HuH-7 (cell line): Measurements from ENCODE around the gene EXOC7.

ENCODE experiments used
- DNase-seq: peaks from one replicate; pipeline ENCODE4 v3.0.0; 2011; ENCODE audit warnings: low spot score

EXOC7 gene

GRCh38 chr17:76138234-76138895, 34.8 kb upstream of the EXOC7 start:
- peak; percentile 98 for DNase-seq

DNA sequence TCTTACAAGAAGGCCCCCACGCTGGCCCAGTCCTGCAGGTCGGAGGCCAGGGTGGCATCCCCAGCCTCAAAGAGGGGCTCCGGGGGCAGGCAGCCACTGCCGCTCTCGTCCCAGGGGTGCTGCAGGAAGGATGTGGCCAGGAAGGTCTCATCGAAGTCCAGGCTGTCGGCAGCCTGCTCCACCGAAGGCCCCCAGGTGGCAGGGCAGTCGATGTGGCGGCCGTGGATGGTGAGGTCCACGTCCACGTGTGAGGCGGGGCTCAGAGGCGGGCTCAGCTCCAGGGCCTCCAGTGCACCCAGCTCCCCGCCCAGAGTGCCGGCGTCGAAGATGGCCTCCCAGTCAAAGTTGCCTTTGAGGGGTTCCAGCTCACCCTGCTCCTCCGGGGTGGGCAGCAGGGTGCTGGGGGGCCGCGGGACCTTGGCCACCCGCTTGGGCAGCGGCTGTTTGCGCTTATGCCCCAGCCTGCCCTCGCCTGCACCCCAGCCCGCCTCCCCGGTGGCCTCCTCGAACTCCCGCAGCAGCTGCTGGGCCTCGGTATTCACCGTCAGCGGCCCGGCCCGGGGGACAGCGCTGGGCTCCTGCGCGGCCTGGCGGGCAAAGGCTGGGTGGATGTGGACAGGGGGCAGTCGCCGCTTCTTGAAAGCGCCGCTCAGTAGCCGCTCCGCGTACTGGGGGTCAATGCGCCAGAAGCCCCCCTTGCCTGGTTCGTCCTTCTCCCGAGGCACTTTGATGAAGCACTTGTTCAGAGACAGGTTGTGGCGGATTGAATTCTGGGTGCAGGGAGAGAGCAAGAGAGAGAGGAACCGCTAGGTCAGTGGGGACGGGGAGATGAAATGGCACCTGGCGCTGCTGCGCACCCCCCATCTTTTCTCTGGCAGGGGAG, 34.0 kb upstream of the EXOC7 start:
- DNase-seq: no peak

DNA sequence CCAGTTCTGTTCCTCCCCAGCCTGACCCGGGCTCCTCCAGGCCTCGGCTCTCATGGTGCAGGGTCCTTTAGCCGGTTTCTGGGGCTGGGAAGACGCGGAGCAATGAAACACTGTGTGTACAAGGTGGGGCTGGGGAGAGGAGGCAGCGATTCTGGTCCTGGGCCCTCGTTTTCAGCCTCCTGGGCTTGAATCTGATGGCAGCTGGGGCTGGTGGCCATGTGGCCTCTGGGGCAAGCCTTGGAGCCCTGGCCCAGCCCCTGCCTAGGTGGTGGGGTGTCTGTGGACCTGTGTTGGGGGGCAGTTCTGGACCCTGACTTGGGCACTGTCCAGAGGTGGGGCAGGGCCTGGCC, 33.4 kb upstream of the EXOC7 start:
- DNase-seq: no peak

- DNase-seq: no peak
These were observed 32.9 kb upstream of the EXOC7 start for GRCh38 chr17:76136276-76137000.

DNA sequence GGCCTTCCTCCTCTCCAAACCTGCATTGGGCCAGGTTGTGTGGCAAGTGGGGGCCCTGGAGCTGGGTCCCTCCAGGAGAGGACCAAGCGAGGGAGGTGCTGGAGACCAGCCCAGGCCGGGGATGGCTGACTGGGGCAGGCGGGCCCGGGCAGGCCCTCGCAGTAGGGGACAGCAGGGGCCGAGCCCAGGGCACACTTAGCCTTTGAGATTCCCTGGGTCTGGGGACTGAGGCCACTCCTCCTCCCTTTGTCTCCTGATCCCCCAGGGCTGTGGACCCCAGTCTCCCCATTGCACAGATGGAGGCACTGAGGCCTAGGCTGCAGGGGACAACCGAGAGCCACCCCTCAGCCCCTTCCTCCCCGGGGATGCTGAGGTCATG, 32.2 kb upstream of the EXOC7 start:
- no peak for DNase-seq

GRCh38 chr17:76134911-76135809, 31.6 kb upstream of the EXOC7 start:
- no peak for DNase-seq

DNA sequence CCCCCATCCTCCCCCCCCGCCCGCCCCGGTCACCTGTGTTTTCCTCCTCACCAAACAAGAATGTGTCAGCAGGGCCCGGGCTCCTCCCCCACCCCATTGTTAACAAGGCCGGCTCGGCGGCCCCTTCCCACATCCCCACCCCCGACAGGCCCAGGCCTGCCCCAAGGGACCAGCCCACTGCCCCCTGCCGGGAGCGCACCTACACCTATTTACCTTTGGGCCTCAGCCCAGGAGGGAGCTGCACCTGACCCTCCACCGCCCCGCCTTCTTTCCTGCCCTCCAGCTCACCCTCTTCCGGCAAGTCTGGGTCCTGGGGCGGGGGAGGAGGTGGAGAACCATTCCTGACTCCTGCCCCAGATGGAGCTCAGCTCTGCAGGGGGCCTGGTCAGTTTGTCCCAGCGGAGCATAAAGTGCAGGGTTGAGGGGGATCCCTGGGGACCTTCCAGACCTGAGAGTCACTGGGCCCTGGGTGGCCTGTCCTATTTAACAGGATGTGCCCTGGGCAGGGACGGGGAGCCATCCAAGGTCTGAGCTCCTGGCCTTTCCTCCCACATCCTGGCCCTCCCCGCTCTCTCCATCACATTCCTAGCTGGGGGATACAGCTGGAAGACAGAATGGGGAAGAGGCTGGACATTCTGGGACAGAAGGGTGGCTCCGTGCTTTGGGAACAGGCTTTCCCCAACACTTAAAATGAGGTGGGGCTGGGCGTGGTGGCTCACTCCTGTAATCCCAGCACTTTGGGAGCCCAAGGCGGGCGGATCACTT, 29.2 kb upstream of the EXOC7 start:
- DNase-seq: no peak

GRCh38 chr17:76131692-76132573, 28.3 kb upstream of the EXOC7 start:
- DNase-seq: no peak

GRCh38 chr17:76131051-76131691, 27.6 kb upstream of the EXOC7 start:
- no peak for DNase-seq

- DNase-seq: no peak
These were observed 26.9 kb upstream of the EXOC7 start for GRCh38 chr17:76130473-76130872.

DNA sequence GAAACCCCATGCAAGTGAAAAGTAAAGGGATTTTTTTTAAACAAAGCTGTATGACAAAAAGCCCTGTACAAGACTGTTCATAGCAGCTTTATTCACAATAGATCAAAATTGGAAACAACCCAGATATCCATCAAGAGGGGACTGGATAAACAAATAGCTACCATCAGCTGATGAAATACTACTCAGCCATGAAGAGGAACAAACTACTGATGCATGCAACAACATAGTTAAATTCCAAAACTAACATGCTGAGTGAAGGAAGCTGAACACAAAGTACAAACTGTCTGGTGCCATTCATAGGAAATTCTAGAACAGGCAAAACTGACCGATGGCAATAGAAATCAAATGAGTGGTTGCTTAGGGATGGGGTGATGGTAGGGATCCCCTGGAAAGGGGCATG, 22.3 kb upstream of the EXOC7 start:
- DNase-seq: peak; percentile 1

DNA sequence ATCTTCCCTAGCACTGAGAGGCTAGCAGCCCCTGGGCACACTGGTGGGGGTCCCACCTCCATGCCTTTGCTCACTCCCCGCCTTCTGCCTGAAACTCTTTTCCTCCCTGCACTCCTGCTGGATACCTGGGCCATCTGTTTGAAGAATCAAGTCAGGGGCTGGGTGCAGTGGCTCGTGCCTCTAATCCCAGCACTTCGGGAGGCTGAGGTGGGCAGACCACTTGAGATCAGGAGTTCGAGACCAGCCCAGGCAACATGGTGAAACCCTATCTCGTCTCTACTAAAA, 21.7 kb upstream of the EXOC7 start:
- no peak for DNase-seq

DNA sequence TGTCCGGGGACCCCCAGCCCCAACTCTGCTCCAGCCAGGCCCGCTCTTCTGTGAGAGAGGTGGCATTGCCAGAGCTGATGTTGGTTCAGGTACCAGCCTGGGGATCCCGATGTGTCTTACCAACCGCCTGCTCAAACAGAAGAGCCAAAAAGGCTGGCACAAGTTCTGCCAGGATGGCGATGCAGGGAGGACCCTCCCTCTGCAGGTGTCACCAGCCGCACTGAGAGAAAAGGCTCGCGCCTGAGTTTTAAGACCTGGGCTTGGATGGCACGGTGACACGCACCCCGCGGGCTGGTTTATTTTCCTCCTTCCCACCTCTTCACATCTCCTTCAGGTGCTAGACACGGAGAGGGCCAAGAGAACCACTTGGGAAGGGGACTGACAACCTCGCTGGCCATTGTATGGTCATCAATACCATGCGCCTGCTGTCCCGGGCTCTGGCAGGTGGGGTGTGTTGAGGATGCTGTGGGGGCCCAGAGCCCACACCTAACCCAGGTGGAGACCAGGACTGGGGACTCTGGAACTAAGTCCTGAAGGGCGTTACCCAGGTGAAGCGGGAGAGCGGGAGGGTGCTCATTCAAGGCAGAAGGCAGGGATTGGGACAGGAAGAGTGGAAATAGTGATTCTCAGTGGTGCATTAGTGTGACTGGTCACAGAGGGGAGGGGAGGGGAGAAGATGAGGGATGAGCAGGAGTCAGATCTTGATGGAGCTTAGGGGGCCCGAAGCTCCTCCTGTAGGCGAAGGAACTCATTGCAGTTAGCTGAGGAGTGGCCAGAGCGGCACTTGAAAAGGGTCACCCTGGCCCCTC, 21.2 kb upstream of the EXOC7 start:
- peak; percentile 59 for DNase-seq

DNA sequence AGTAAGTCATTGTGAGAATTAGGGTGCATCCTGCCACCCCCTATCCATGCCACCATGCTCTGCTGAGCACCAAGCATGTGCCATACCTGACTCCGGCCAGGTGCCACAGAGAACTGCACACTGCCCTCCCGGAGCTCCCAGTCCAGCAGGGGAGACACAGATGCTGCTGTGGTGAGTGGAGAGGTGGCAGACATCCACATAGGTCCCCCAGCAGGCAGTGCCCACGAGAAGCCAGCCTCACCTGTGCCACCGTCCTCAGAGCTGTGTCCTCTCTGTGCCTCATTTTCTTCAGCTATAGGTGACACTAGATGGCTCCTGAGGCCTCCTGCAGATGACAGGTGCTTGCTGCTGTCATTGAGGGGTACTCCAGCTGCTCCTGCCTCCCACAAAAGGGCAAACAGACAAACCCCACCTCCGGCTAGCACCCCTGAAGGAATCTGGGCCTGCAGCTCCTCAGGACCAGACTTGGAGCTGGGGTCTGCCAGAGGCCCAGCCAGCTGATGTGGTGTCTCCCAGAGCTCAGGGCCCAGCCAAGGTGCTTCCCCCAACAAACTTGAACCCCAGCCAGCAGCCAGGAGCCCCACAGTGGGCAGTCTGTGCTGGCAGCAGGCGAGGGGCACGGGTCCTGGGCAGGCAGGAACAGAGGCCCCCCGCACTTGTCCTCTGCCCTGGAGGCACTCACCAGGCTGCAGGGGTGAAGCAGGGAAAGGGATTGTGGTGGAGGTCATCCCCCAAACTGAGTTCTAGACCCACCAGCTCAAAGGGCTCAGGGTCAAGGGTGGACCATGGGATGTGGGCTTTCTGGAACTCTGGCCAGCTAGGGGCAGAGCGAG, 20.4 kb upstream of the EXOC7 start:
- DNase-seq: peak; percentile 8

DNA sequence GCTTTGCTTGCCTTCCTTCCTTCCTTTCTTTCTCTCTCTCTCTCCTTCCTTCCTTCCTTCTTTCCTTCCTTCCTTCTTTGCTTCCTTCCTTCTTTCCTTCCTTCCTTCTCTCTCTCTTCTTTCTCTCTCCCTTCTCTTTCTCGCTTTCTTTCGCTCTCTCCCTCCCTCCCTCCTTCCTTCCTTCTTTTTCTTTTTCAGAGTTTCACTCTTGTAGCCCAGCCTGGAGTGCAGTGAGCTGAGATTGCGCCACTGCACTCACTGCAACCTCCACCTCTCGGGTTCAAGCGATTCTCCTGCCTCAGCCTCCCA, 19.6 kb upstream of the EXOC7 start:
- no peak for DNase-seq

DNA sequence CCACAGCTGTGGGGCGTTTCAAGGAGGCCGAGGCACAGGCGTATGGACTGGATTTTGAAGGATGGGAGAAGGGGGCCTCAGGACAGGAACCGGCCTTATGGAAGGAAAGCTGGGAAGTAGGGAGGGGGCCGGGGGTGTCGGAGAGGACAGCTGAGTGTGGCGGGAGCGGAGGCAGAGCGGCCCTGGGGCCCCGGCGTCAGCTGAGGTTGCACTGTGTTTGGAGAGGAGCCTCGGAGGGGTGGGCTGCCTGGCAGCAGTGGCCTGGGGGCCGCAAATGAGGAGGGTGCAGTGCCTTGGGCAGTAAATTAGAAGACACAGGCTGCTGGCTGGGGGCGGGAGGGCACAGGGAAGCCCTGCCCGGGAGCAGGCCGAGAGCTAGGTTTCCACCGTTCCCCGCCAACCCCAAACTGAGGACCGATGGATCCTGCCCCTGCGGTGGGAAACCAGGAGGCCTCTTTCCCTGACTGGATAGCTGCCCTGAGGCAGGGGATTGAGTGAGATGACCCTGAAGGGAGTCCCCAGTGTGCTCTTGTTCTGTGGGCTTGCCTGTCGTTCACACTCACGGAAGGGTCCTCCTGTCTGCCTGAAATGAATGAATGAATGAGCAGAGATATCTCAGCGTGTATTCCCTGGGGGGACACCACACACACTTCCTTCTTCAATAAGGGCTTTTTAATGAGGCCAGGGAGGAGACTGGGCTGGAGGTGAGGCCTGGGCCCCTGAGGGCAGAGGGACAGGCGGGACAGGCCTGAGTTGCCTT, 19.0 kb upstream of the EXOC7 start:
- no peak for DNase-seq

- no peak for DNase-seq
These were observed 18.4 kb upstream of the EXOC7 start for GRCh38 chr17:76121932-76122430.

- DNase-seq: no peak
These were observed 17.0 kb upstream of the EXOC7 start for GRCh38 chr17:76120658-76121008.
